ENCODE measurements around the gene NDUFA12.

The NDUFA12 gene

DNA sequence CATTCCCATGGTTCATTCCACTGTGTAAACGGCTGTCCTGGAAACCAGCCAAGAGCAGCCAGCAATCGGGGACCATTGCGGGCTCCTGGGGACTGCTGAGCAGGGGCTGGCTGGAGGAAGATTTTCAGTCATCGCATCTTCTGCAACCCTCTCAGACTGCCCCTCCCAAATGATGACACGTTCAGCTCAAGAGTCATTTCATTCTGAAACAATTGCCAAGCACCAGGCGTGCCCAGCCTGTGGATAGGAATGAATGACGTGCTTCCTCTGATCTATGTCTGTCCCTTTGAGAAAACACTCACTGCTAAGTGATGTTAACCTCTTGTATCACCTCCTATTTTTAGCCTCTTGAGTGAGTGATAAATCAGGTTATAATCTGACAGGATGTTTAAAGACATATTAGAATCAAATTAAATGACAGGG, 62.0 kb downstream of the NDUFA12 start:
- DNase-seq (ENCODE audit: low read depth in 1 of 2, low spot score in 1 of 2), result no peak

DNA sequence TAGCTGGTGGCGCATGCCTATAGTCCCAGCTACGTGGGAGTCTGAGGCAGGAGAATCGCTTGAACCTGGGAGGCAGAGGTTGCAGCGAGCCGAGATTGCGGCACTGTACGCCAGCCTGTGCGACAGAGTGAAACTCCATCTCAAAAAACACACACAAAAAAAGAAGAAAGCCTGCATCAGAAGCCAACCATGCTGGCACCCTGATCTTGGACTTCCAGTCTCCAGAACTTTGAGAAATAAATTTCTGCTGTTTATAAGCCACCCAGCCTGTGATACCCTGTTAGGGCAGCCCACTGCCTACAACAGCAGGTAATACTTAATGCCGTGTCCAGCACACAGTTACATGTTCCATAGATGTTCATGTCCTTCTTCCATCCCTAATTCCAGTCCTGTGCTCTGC, 62.7 kb downstream of the NDUFA12 start:
- no peak for DNase-seq (ENCODE audit: low read depth in 1 of 2, low spot score in 1 of 2)

DNA sequence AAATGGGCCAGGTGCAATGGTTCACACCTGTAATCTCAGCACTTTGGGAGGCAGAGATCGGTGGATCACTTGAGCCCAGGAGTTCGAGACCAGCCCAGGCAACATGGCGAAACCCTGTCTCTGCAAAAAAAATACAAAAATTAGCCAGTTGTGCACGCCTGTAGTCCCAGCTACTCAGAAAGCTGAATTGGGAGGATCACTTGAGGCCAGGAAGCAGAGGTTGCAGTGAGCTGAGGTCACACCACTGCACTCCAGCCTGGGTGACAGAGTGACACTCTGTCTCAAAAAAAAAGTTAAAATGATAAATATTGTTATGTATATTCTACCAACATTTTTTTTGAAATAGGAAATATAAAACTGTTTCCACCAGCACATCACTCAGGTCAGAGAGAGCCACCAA, 64.9 kb downstream of the NDUFA12 start:
- DNase-seq (ENCODE audit: low read depth in 1 of 2, low spot score in 1 of 2), result no peak

DNA sequence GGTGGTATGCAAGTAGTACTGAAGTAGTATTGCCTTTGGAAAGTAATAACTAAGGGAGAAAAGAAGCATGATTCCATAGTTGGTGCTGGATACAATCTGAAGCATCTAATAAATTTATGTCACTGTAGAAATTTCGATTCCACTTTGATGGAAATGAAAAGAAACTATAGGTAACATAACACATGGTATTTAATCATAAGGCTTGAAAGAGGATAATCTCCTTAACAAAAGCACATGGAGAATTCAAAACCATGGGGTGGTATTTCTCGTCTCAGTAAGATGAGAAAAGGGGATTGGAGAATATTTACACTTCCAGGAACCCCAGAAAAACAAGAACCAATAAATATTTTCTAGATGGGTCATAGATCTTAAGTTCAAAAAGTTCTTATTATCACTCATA, 72.7 kb downstream of the NDUFA12 start:
- DNase-seq (ENCODE audit: low read depth in 1 of 2, low spot score in 1 of 2), result no peak

DNA sequence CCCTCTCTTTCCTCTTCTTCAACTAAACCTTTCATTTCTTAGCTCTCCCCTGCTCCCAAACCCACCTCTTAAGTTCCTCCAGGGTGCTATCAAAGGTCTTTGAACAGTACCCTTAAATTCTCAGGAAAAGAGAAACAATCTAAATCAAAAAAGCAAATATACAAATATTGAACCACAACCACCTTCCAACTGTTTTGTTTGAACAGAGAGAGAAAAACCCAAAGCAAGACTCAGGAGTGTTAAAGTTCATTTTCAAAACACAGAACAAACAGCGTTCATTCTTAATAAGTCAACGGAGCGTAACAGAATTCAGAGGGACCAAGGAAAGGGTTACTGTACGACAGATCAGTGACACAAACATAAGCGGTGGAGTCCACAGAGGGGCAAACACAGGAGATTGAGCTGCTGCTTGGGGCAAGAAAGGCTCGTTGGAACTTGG, 73.3 kb downstream of the NDUFA12 start:
- no peak for DNase-seq (ENCODE audit: low read depth in 1 of 2, low spot score in 1 of 2)

DNA sequence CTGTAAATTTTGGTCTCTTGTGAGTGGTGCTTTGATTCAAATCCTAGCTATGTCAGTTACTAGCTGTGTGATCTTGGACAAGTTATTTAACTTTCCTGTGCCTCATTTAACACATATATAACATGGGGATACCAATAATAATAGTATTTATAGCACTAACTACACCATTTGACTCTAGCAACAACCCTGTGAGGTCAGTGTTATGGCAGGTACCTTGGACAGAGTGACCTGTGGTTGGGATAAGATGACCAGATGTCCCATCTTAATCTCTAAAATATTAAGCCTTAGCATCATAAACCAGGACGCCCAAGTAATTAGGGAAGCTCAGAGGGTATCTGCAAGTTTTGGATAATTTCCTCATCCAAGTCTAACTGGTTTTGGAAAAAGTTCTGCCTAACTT, 73.7 kb downstream of the NDUFA12 start:
- DNase-seq (ENCODE audit: low read depth in 1 of 2, low spot score in 1 of 2), result no peak

DNA sequence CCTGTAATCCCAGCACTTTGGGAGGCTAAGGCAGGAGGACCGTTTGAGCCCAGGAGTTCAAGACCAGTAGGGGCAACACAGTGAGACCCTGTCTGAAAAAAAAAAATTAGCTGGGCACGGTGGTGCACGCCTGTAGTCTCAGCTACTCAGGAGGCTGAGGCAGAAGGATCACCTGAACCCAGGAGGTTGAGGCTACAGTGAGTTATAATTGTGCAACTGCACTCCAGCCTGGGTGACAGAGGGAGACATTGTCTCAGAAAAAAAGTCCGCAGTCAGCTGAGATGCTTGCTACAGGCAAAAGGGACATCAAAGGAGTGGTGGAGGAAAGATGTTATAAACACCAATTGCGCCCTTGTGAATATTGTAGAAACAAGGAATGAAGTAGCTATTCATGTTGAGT, 77.8 kb downstream of the NDUFA12 start:
- no peak for DNase-seq (ENCODE audit: low read depth in 1 of 2, low spot score in 1 of 2)

DNA sequence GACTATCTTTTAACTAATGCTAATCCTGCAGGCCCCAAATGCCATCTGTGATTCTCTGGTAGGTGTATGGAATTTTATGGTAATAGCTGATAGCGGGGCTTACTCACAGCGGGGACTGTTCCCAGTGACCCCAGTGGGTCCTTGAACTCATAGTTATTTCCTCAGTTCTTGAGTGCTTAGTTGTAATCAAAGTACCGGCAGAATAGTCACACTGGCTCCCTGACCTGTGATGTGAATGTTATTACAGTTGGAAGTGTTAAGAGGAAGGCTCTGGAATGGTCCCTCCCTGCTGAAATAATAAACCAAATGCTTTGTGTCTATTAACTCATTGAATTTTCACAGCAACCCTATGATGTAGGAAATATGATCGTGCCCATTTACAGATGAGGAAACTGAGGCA, 78.3 kb downstream of the NDUFA12 start:
- no peak for DNase-seq (ENCODE audit: low read depth in 1 of 2, low spot score in 1 of 2)

DNA sequence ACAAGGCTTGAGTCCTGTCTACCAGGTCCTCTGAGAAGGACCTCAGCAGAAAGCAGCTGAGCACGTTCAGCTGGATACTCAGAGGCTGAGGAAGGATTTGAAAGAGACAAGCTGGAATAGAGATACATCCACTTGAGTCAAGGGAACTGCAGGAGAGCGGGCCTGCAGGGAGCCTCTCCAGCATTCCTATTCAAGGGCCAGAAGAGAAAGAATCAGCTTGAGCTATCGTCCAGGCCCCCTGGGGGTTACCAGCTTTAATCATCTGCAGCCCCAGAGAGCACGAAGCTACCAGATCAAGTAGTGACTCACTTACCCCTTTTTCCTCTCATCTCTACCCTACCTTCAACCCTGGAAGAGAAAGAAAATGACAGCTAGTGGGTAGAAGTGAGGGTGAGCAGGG, 80.9 kb downstream of the NDUFA12 start:
- no peak for DNase-seq (ENCODE audit: low read depth in 1 of 2, low spot score in 1 of 2)
